ENCODE measurements around the gene LGALS8.

LGALS8 gene

DNA sequence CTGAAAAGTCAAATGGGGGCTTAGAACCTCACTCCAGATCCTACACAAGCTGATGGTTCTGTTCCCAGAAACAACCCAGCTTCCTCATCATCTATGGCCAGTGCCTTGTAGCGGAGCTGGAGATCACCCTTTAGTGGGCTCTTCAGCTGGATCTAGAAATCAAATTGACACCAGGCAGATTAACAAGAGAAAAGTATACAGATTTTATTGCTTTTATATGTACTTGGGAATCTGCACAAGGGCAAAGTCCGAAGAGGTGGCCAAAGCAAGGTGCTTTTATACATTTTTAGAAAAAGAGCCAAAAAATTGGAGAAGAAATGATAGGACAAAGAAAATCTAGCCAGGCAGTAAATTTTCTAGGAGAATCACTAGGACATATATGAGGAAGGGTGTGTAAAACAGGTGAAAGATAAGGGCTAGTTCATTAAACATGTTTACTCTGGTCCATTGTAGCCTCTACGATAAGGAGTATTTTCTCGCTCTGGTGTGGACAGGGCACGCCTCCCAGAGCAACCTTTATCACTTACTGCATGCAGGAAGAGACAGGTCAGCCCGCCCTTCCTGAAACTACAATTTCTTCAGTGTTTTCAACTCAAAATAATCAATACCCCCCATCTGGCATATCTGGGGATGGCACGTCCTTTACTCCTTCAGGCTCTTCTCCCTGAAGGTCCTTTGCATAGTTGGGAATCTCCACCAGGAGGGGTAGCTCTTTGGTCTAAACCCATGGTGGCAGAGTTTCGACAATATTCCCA is 14.0 kb upstream of the LGALS8 start:
- TF ChIP-seq CTCF (IDR thresholded peaks at IDR 0.05): no peak
- Histone ChIP-seq H3K27ac (no peak overlapping the region), H3K4me3 (no peak overlapping the region)
- DNase-seq (ENCODE audit: low spot score): no peak

- Histone ChIP-seq H3K4me3 (no peak overlapping the region), H3K27ac (no peak overlapping the region)
- TF ChIP-seq CTCF (IDR thresholded peaks at IDR 0.05): no peak
- DNase-seq (ENCODE audit: low spot score): no peak
Observed at GRCh38 chr1:236511735-236512418, 11.9 kb upstream of the LGALS8 start.

GRCh38 chr1:236514703-236515442 is 8.9 kb upstream of the LGALS8 start:
- Histone ChIP-seq H3K27ac (peak overlapping the region; percentile 14 to 73), H3K4me3 (no peak overlapping the region)
- no peak for DNase-seq (ENCODE audit: low spot score)
- TF ChIP-seq CTCF (IDR thresholded peaks at IDR 0.05): no peak

DNA sequence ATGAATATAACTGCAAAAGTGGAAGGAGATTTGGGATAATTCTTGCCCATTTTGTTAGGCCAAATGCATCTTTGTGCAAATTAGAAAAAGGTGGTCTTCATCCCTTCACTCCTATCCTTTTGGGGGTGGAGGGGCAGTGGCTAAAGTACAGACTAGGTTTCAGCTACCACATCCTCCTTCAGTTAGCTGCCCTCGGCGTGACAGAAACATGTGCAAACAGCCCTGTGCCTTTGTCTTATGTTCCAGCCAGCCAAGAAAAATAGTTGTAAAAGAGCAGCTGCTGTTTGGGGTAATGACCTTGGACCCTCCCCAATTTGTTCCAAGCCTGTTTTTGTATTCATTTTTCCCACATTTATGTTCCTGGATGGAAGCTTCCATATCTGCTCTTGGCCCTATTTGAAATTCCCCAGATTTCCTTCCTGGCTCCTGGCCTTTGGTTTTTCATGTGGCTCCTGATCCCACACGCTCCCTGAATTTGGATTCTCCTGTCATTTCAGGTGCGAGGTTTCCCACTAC is 8.3 kb upstream of the LGALS8 start:
- DNase-seq (ENCODE audit: low spot score): no peak
- H3K4me3 ChIP-seq: no peak overlapping the region
- H3K27ac ChIP-seq: peak overlapping the region in 1 of 2 donors; percentile 73
- TF ChIP-seq CTCF (IDR thresholded peaks at IDR 0.05): no peak

GRCh38 chr1:236516929-236517704 is 6.7 kb upstream of the LGALS8 start:
- Histone ChIP-seq H3K4me3 (no peak overlapping the region), H3K27ac (peak overlapping the region in 1 of 2 donors; percentile 35)
- TF ChIP-seq CTCF (IDR thresholded peaks at IDR 0.05): no peak
- DNase-seq (ENCODE audit: low spot score): no peak

GRCh38 chr1:236518322-236518721 is 5.5 kb upstream of the LGALS8 start:
- no peak for TF ChIP-seq CTCF (IDR thresholded peaks at IDR 0.05)
- Histone ChIP-seq H3K4me3 (no peak overlapping the region), H3K27ac (no peak overlapping the region)
- no peak for DNase-seq (ENCODE audit: low spot score)

Measured in coronary artery (tissue), 2 donors.